ENCODE measurements around the gene NLRP6.
"Not testable (repeated sequence)": the region's sequence is repeated elsewhere in the genome, so short reads cannot be mapped to it uniquely, and the experiment has no call there.

NLRP6 gene

DNA sequence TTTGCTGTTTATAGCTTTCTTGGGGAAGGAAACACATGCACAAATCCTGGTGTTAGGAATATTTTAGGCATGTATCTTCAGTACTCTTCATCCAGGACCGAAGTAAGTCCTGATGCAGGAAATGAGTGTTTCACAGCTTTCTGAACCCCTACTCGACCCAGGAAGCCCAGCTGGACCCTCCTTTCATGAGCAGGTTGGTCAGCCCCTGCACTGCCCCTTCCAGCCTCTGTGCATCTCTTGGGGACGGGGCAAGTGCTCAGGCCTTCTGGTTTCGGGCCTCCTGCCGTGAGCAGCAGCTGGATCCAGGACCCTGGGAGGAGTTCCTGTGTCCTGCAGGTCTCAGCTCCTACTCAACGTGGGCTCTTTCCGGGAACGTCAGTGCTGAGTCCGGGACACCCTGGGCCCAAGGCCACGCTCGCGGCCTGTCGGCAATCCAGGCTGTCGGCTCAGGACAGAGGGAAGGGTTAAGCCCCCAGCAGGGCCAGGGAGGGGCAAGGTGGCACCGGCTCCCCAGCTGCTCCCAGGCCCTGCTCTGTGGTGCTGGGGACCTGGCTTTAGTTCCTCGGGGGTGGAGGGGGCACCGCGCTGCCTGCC is 31.9 kb downstream of the NLRP6 start:
- DNase-seq = not testable (repeated sequence)

DNA sequence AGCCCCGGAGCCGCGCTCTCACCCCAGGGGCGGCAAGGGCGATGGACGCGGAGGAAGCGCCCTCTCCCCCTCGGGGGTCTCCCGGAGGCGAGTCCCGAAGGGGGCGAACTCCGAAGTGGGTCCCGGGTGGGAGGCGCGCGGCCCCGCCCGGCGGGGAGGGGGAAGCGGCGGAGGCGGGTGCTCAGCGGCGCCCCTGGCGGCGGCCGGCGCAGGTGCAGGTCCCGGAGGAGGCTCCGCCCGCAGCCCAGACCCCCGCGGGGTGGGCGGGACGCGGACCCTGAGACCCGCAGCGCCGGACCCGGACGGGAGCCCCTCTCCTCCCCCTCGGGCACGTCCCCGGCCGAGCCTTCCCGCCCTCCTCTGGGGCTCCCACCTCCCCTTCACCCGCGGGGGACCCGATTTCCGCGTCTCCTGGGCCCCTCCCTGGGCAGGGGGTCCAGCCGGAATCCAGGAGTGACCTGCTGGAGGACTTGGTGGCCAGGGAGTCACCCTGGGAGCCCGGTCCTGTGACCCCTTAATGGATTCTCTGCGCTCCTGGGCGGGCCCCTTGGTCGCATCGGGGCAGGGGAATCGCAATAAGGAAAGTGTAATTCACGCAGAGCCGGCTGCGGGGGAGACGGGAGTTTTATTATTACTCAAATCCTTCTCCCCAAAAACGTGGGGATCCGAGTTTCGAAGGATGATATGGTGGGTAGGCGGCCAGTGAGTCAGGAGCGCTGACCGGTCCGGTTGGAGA is 33.0 kb downstream of the NLRP6 start:
- DNase-seq = not testable (repeated sequence)

DNA sequence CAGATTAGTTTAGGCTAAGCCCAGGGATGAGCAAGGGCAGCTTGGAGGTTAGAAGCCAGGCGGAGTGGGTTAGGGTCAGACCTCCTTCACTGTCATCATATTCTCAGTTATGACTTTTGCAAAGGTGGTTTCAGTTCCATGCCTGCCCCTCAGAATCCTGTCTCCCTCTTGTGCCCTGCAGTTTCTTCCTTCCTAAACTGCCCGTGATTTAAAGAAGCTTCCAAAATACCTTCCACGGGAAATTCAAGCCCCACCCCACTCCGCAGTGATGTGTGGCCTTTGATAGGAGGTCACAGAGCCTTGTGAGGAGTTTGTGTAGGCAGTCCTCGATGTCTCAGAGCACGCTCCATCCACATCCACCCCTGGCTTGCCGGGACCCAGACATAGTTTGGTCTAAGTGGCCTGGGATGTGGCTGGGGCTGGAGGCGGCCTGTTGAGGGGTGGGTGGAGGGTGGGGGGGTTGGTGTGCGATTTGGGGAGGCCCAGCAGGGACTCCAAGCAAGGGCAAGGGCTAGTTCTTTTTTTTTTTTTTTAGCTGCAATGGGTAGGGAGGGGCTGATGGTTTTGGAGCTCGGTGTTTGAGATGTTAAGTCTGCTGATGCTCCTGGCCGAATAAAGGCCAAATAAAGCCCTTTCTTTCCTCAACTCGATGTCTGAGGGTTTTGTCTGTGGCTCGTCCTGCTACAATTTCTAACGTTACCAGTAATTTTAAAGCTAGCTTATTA is 34.0 kb downstream of the NLRP6 start:
- DNase-seq = peak in 1 of 4 experiments; percentile 35

DNA sequence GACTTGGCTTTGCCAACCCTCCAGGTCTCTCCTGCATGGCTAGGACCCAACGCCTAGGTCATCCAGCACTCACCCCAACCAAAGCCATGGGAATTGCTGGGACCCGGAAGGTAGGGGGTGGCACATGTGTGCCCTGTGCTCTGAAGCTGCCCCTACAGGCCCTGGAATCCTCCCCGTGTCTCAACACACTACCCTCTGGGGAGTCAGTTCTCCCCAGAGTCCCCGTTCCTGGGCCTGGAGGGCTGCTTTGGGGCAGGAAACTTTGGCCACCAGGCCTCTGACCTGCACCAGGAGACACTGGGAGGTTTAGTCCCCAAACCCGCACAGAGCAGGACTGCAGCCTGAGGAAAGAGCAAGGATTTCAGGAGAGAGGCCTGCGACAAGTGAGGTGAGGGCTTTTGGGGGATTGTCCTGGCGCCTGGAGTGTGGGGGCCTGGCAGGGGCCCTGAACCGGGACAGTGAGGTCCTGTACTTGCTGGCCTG is 35.1 kb downstream of the NLRP6 start:
- no peak for DNase-seq

DNA sequence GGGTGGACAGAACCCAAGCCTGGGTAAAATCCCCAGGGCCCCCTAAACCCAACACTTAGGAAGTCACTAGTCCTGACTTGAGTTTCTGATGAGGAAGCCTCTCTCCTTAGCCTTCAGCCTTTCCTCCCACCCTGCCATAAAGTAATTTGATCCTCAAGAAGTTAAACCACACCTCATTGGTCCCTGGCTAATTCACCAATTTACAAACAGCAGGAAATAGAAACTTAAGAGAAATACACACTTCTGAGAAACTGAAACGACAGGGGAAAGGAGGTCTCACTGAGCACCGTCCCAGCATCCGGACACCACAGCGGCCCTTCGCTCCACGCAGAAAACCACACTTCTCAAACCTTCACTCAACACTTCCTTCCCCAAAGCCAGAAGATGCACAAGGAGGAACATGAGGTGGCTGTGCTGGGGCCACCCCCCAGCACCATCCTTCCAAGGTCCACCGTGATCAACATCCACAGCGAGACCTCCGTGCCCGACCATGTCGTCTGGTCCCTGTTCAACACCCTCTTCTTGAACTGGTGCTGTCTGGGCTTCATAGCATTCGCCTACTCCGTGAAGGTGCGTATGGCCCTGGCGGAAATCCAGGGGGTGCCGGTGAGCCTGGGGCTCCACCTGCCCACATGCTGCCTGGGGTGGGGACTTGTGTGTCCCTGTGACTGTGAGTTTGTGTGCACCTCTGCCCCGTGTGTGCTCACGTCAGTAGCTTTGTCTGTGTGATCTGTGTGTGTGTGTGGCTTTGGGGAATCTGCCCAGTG is 35.8 kb downstream of the NLRP6 start, which contains the start of gene IFITM1:
Gene IFITM1 (plus strand): TSS at position 254 of the 767 bp plus-strand sequence. CDS start 131 bp downstream, at position 385.
- DNase-seq = peak in 2 of 4 experiments; percentile 64 to 72

DNA sequence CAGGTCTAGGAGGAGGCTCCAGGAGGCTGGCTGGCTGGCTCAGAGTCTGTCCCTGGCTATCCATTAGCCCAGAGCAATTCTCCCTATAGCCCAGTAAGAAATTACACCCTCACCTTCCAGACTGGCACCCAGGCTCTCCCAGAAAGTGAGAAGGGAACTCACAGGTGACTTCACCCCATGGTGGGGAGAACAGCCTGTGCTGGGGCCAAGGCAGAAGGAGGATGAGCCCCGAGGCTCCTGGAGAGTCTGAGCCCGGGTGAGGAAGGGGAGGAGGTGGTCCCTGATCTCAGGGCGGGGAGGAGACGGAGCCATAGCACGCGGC is 36.3 kb downstream of the NLRP6 start:
- DNase-seq = not testable (repeated sequence)

DNA sequence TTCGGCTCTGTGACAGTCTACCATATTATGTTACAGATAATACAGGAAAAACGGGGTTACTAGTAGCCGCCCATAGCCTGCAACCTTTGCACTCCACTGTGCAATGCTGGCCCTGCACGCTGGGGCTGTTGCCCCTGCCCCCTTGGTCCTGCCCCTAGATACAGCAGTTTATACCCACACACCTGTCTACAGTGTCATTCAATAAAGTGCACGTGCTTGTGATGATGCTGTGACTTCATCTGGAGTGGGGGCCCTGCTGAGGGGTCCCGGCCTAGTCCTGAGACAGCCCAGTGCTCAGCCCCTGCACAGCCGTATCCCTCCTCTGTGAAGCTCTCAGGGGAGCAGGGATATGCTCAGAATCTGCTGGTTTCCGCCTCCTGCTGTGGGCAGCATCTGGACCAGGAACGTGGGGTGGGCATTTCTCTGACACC is 36.9 kb downstream of the NLRP6 start:
- peak in 1 of 4 experiments; percentile 18 for DNase-seq

DNA sequence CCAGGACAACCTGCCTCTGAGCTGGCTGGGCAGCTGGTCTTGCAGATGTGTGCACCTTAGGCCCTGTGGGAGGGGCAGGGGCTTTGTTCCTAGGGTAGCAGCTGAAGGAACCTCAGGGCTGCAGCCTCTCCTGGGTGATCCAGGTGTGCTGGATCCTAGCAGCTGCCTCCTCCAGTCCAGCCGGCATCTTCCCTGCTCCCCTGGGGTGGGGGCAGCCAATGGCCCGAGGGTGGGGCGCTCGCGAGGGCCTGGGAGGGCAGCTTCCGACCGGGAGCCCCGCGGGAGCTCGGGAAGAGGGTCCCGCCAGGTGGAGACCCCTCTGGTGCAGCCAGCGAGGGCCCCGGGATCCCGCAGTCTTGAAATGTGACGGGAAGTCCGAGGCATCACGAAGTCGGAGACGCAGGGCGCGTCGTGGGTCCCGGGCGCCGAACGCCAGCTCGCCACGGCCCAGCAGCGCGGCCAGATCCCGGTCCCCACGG is 37.3 kb downstream of the NLRP6 start:
- peak in 1 of 4 experiments; percentile 20 for DNase-seq

DNA sequence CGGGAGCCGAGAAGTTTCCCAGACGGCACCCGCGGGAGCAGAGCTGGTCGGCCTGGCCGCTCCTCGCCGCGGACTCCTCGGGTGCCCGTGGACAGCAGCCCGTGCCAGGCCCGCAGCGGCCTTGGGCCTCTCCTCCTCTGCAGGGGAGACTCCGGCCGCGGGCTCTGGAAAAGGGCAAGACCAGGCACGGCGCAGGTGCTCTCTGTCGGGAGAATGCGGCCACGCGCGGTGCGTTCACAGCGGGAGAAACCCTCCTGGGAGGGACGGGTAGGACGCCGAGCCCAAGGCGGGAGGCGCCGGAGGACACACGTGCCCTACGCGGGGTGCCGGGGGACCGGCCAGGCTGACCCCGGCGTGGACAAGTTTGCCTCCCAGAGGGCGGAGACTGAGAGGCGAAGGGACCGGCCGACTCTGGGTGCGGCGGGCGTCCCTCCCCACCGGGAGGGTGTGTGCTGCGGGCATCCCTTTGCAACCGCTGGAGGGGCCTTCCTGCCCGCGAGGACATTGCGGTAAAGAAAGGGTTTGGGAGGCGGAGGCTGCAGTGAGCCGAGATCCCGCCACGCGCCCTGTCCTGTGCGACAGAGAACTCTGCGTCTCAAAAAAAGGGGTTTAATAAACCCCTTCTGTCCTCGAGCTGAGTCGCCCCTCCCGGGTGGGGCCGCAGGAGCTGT is 38.0 kb downstream of the NLRP6 start:
- no peak for DNase-seq

DNA sequence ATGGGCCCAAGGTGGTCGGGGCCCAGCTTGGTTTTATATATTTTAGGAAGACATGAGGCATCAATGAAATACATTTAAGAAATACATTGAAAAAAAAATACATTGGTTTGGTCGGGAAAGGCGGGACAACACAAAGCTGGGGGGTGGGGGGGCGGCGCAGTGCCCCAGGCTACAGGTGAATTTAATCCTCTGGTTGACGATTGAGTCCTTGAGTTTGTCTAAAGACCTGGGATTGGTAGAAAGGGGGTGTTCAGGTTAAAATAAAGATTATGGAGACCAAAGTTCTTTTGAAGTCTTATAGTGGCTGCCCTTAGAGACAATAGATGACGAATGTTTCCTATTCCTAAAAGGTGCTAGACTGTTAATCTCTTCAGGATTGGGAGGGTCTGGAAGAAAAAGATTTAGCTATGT is 38.7 kb downstream of the NLRP6 start:
- peak in 1 of 4 experiments; percentile 45 for DNase-seq

DNA sequence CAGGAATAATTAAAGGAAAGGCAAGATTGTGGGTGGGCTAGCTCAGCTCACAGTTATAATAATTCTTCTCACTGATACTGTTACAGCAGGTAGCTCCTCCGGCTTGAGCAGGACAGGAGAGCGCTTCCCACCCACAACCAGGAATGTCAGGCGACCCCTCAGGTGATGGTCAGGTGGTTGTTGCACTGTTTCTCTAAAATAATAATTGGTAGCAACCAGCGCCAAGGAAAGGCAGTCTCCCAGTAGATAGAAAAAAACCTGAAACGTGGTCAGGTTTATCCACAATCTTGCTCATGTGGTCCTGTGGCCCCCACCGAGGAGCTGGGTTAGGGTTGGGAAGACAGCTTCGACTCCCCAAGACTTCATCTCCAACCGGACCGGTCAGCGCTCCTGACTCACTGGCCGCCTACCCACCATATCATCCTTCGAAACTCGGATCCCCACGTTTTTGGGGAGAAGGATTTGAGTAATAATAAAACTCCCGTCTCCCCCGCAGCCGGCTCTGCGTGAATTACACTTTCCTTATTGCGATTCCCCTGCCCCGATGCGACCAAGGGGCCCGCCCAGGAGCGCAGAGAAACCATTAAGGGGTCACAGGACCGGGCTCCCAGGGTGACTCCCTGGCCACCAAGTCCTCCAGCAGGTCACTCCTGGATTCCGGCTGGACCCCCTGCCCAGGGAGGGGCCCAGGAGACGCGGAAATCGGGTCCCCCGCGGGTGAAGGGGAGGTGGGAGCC is 39.6 kb downstream of the NLRP6 start:
- not testable (repeated sequence) for DNase-seq

DNA sequence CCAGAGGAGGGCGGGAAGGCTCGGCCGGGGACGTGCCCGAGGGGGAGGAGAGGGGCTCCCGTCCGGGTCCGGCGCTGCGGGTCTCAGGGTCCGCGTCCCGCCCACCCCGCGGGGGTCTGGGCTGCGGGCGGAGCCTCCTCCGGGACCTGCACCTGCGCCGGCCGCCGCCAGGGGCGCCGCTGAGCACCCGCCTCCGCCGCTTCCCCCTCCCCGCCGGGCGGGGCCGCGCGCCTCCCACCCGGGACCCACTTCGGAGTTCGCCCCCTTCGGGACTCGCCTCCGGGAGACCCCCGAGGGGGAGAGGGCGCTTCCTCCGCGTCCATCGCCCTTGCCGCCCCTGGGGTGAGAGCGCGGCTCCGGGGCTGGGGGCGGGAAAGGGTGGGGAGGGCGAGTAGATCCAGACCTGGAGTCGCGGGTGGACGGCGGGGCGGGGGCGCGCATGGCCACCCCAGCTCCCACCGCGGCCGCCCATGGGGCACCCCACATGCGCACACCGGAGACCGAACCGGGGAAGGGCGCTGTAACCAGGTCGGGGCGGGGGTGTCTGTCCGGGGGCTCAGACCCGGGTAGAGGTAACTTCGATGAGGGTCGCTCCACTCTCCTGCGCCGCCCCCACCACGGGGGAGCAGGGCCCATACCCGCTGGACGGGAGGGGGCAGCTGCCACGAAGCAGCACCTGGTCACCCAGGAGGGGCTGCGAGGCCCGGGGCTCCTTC is 40.4 kb downstream of the NLRP6 start:
- not testable (repeated sequence) for DNase-seq

DNA sequence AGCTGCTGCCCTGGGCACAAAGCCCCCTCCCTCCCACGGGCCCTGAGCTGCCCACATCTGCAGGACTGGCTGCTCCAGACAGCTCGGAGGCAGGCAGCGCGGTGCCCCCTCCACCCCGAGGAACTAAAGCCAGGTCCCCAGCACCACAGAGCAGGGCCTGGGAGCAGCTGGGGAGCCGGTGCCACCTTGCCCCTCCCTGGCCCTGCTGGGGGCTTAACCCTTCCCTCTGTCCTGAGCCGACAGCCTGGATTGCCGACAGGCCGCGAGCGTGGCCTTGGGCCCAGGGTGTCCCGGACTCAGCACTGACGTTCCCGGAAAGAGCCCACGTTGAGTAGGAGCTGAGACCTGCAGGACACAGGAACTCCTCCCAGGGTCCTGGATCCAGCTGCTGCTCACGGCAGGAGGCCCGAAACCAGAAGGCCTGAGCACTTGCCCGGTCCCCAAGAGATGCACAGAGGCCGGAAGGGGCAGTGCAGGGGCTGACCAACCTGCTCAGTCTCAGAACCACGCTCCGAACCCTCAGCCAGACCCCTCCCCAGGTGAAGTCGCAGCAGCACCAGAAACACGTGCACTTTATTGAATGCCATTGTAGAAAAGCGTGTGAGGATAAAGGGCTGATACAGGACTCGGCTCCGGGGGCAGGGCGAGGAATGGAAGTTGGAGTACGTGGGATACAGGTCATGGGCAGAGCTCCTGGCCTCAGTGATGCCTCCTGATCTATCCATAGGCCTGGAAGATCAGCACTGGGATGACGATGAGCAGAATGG is 41.1 kb downstream of the NLRP6 start:
- not testable (repeated sequence) for DNase-seq

DNA sequence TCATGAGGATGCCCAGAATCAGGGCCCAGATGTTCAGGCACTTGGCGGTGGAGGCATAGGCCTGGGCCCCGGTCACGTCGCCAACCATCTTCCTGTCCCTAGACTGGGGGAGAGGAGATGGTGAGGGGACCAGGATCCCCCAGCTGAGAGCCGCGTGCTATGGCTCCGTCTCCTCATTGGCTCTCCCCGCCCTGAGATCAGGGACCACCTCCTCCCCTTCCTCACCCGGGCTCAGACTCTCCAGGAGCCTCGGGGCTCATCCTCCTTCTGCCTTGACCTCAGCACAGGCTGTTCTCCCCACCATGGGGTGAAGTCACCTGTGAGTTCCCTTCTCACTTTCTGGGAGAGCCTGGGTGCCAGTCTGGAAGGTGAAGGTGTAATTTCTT is 41.7 kb downstream of the NLRP6 start:
- DNase-seq = not testable (repeated sequence)

DNA sequence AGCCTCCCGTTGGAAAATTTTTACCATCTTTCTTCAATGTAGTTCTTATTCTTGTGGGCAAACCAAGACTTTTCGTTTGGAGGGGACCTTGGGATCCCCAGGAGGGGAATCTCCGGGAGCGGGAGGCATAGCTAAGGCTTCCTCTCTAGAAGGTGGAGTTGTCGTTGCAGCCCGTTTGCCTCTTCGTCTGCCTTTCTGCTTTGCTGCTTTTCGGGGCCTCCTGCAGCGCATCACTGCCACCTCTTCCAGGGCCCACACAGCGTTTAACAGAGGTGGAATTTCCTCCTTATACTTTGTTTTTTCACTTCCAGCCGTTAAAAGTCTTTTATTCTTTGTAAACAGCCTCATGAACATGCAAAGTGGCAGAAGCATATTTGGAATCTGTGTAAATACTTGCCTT is 45.9 kb downstream of the NLRP6 start:
- no peak for DNase-seq

DNA sequence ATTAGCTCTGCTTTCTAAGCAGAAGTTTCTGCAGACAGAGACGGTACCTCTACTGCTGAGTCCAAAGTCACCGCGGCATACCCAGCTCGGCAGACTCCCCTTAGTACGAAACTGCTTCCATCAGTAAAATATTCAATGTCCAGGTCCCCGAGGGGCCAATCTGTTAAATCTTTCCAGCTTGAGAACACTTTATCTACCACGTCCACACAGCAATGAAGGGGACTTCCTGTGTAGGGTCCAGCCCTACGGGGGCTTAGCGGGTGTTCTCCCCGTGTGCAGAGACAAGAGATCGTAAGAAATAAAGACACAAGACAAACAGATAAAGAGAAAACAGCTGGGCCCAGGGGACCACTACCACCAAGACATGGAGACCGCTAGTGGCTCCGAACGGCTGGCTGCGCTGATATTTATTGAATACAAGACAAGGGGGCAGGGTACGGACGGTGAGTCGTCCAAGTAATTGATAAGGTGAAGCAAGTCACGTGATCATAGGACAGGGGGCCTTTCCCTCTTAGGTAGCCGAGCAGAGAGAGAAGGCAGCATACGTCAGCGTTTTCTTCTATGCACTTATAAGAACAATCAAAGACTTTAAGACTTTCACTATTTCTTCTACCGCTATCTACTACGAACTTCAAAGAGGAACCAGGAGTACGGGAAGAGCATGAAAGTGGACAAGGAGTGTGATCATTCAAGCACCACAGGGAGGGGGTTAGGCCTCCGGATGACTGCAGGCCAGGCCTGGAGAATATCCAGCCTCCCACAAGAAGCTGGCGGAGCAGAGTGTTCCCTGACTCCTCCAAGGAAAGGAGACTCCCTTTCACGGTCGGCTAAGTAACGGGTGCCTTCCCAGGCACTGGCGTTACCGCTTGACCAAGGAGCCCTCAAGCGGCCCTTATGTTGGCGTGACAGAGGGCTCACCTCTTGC is 46.6 kb downstream of the NLRP6 start:
- DNase-seq = not testable (repeated sequence)

DNA sequence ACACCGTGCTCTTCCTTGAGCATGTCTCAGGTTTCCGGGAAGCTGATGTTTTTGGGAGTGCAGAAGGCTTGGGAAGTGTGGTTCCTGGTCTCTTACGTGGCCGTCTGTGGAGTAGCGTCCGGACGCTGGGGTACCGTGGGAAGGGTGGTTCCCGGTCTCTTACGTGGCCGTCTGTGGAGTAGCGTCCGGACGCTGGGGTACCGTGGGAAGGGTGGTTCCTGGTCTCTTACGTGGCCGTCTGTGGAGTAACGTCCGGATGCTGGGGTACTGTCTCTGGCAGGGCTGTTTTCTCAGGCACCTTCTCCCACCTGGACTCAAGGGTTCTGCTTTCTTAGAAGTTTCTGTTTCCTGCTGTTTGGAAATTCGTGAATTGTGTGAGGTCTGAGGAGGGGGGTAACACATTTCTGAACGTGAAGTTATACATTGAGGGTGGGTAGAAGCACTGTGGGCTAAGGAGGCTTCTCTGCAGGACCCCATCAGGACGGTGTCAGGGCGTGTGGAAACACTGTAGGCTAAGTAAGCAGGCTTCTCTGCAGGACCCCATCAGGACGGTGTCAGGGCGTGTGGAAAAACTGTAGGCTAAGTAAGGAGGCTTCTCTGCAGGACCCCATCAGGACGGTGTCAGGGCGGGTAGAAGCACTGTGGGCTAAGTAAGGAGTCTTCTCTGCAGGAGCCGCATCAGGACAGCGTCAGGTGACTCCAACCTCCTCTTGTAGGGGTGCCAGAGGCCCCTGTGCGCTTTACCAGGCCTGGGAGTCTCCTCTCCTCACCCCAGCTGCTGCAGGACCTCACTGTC is 47.8 kb downstream of the NLRP6 start:
- no peak for DNase-seq

DNA sequence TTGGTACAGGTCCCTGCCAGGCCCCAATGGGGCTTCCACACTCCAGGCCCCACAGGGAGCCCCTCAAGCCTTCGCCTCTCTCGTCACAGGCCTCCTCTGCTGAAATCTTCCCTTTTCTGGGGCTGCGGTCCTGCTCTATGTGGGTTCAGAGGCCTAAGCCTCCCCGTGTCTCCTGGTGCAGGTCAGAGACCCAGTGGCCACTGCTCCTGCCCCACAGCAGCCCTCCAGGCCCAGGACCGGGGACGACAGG is 48.3 kb downstream of the NLRP6 start:
- DNase-seq = no peak

Measured in activated naive CD4-positive, alpha-beta T cell (primary cell).